HEK293 (cell line): Measurements from ENCODE around the gene PNKD.

ENCODE experiments used
- CTCF ChIP-seq: fragments of 450-650 bp; formaldehyde crosslinking; IDR thresholded peaks from 2 replicates; pipeline ENCODE4 v1.5.1; 2016; ENCODE audit warnings: missing biosample characterization, missing genetic modification characterization
- HOXA7 ChIP-seq: sonication (generic); formaldehyde crosslinking; IDR thresholded peaks from 2 replicates; pipeline ENCODE4 v1.8.1; 2022; ENCODE audit warnings: missing genetic modification reagents, borderline replicate concordance
- KLF10 ChIP-seq: fragments of 450-650 bp; IDR thresholded peaks from 2 replicates; pipeline ENCODE4 v1.5.1; 2018; ENCODE audit warnings: missing biosample characterization, mild to moderate bottlenecking, missing genetic modification characterization
- KLF7 ChIP-seq: fragments of 450-650 bp; formaldehyde crosslinking; IDR thresholded peaks from 2 replicates; pipeline ENCODE4 v1.5.1; 2016; ENCODE audit warnings: missing biosample characterization, missing genetic modification characterization, borderline replicate concordance
- MZF1 ChIP-seq: fragments of 450-650 bp; formaldehyde crosslinking; IDR thresholded peaks from 2 replicates; pipeline ENCODE4 v1.5.1; 2017; ENCODE audit warnings: missing biosample characterization, missing genetic modification characterization, borderline replicate concordance
- OSR2 ChIP-seq: fragments of 450-650 bp; formaldehyde crosslinking; IDR thresholded peaks from 2 replicates; pipeline ENCODE4 v1.5.1; 2016; ENCODE audit warnings: missing biosample characterization, missing genetic modification characterization
- PRDM2 ChIP-seq: fragments of 450-650 bp; formaldehyde crosslinking; IDR thresholded peaks from 2 replicates; pipeline ENCODE4 v1.5.1; 2016; ENCODE audit warnings: missing biosample characterization, missing genetic modification characterization, borderline replicate concordance
- SP2 ChIP-seq: fragments of 450-650 bp; formaldehyde crosslinking; IDR thresholded peaks from 2 replicates; pipeline ENCODE4 v1.5.1; 2016; ENCODE audit warnings: missing biosample characterization, missing genetic modification characterization
- WT1 ChIP-seq: fragments of 450-650 bp; formaldehyde crosslinking; IDR thresholded peaks from 2 replicates; pipeline ENCODE4 v1.5.1; 2016; ENCODE audit warnings: missing biosample characterization, missing genetic modification characterization
- ZBTB21 ChIP-seq: fragments of 450-650 bp; formaldehyde crosslinking; IDR thresholded peaks from 2 replicates; pipeline ENCODE4 v1.5.1; 2017; ENCODE audit warnings: missing biosample characterization, missing genetic modification characterization
- ZNF112 ChIP-seq: fragments of 450-650 bp; formaldehyde crosslinking; IDR thresholded peaks from 2 replicates; pipeline ENCODE4 v1.5.0; 2017; ENCODE audit warnings: missing biosample characterization, missing genetic modification characterization
- ZNF133 ChIP-seq: fragments of 450-650 bp; formaldehyde crosslinking; IDR thresholded peaks from 2 replicates; pipeline ENCODE4 v1.5.1; 2016; ENCODE audit warnings: missing biosample characterization, missing genetic modification characterization
- ZNF23 ChIP-seq: fragments of 450-650 bp; formaldehyde crosslinking; IDR thresholded peaks from 2 replicates; pipeline ENCODE4 v1.5.1; 2016; ENCODE audit warnings: missing biosample characterization, missing genetic modification characterization, borderline replicate concordance
- ZNF350 ChIP-seq: fragments of 450-650 bp; formaldehyde crosslinking; IDR thresholded peaks from 2 replicates; pipeline ENCODE4 v1.5.0; 2017; ENCODE audit warnings: missing biosample characterization, mild to moderate bottlenecking, missing genetic modification characterization
- ZNF560 ChIP-seq: fragments of 450-650 bp; formaldehyde crosslinking; IDR thresholded peaks from 2 replicates; pipeline ENCODE4 v1.5.1; 2017; ENCODE audit warnings: missing biosample characterization, missing genetic modification characterization, borderline replicate concordance
- TF ChIP-seq, protein P1 (sequence below): fragments of 450-650 bp; formaldehyde crosslinking; IDR thresholded peaks from 2 replicates; pipeline ENCODE4 v1.5.1; 2016; ENCODE audit warnings: missing biosample characterization, missing genetic modification characterization
- TF ChIP-seq, protein P2 (sequence below): fragments of 450-650 bp; formaldehyde crosslinking; IDR thresholded peaks from 2 replicates; pipeline ENCODE4 v1.5.1; 2017; ENCODE audit warnings: missing biosample characterization, mild to moderate bottlenecking, missing genetic modification characterization, moderate library complexity
- TF ChIP-seq, protein P3 (sequence below): fragments of 450-650 bp; formaldehyde crosslinking; IDR thresholded peaks from 2 replicates; pipeline ENCODE4 v1.5.1; 2016; ENCODE audit warnings: missing biosample characterization, missing genetic modification characterization

PNKD gene

GRCh38 chr2:218269900-218270720 is at the start of gene PNKD, which contains the start of gene AAMP (continued):
- TF ChIP-seq ZNF350 (tag by site-specific recombination): no peak
- TF ChIP-seq ZNF112: no peak
- TF ChIP-seq ZNF23 (tag by site-specific recombination): no peak
- no peak for TF ChIP-seq HOXA7 (CRISPR knock-in tag)
- no peak for TF ChIP-seq ZBTB21 (tag by site-specific recombination)
- peak; percentile 84 for TF ChIP-seq KLF10
- TF ChIP-seq, protein P1, sequence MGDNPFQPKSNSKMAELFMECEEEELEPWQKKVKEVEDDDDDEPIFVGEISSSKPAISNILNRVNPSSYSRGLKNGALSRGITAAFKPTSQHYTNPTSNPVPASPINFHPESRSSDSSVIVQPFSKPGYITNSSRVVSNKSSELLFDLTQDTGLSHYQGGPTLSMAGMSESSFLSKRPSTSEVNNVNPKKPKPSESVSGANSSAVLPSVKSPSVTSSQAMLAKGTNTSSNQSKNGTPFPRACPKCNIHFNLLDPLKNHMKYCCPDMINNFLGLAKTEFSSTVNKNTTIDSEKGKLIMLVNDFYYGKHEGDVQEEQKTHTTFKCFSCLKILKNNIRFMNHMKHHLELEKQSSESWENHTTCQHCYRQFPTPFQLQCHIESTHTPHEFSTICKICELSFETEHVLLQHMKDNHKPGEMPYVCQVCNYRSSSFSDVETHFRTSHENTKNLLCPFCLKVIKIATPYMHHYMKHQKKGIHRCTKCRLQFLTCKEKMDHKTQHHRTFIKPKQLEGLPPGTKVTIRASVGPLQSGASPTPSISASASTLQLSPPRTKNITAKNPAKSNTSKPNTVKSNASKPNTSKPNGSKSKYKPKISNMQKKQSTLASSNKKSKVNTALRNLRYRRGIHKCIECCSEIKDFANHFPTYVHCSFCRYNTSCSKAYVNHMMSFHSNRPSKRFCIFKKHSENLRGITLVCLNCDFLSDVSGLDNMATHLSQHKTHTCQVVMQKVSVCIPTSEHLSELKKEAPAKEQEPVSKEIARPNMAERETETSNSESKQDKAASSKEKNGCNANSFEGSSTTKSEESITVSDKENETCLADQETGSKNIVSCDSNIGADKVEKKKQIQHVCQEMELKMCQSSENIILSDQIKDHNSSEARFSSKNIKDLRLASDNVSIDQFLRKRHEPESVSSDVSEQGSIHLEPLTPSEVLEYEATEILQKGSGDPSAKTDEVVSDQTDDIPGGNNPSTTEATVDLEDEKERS (tag by site-specific recombination): no peak
- TF ChIP-seq, protein P2, sequence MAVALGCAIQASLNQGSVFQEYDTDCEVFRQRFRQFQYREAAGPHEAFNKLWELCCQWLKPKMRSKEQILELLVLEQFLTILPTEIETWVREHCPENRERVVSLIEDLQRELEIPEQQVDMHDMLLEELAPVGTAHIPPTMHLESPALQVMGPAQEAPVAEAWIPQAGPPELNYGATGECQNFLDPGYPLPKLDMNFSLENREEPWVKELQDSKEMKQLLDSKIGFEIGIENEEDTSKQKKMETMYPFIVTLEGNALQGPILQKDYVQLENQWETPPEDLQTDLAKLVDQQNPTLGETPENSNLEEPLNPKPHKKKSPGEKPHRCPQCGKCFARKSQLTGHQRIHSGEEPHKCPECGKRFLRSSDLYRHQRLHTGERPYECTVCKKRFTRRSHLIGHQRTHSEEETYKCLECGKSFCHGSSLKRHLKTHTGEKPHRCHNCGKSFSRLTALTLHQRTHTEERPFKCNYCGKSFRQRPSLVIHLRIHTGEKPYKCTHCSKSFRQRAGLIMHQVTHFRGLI (tag by site-specific recombination): no peak
- TF ChIP-seq OSR2 (tag by site-specific recombination): no peak
- TF ChIP-seq WT1: peak; percentile 43; the same call in 1 of the 2 replicates
- TF ChIP-seq SP2 (tag by site-specific recombination): peak; percentile 97
- TF ChIP-seq MZF1 (tag by site-specific recombination): no peak
- peak; percentile 76 for TF ChIP-seq CTCF (tag by site-specific recombination)
- TF ChIP-seq, protein P3, sequence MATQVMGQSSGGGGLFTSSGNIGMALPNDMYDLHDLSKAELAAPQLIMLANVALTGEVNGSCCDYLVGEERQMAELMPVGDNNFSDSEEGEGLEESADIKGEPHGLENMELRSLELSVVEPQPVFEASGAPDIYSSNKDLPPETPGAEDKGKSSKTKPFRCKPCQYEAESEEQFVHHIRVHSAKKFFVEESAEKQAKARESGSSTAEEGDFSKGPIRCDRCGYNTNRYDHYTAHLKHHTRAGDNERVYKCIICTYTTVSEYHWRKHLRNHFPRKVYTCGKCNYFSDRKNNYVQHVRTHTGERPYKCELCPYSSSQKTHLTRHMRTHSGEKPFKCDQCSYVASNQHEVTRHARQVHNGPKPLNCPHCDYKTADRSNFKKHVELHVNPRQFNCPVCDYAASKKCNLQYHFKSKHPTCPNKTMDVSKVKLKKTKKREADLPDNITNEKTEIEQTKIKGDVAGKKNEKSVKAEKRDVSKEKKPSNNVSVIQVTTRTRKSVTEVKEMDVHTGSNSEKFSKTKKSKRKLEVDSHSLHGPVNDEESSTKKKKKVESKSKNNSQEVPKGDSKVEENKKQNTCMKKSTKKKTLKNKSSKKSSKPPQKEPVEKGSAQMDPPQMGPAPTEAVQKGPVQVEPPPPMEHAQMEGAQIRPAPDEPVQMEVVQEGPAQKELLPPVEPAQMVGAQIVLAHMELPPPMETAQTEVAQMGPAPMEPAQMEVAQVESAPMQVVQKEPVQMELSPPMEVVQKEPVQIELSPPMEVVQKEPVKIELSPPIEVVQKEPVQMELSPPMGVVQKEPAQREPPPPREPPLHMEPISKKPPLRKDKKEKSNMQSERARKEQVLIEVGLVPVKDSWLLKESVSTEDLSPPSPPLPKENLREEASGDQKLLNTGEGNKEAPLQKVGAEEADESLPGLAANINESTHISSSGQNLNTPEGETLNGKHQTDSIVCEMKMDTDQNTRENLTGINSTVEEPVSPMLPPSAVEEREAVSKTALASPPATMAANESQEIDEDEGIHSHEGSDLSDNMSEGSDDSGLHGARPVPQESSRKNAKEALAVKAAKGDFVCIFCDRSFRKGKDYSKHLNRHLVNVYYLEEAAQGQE (tag by site-specific recombination): peak; percentile 12; the same call in 1 of the 2 replicates
- peak; percentile 38; the same call in 1 of the 2 replicates for TF ChIP-seq KLF7 (tag by site-specific recombination)
- TF ChIP-seq ZNF560 (tag by site-specific recombination): no peak
- no peak for TF ChIP-seq PRDM2
- TF ChIP-seq ZNF133: no peak
